ENCODE results near the gene RGS7. TPM values are rescaled to one million over a fixed set of nuclear protein-coding genes. Genes with fewer than 3 reads are reported as not detected.

RGS7 gene
- total RNA-seq, 6 experiments from 2014 or later, result not detected

DNA sequence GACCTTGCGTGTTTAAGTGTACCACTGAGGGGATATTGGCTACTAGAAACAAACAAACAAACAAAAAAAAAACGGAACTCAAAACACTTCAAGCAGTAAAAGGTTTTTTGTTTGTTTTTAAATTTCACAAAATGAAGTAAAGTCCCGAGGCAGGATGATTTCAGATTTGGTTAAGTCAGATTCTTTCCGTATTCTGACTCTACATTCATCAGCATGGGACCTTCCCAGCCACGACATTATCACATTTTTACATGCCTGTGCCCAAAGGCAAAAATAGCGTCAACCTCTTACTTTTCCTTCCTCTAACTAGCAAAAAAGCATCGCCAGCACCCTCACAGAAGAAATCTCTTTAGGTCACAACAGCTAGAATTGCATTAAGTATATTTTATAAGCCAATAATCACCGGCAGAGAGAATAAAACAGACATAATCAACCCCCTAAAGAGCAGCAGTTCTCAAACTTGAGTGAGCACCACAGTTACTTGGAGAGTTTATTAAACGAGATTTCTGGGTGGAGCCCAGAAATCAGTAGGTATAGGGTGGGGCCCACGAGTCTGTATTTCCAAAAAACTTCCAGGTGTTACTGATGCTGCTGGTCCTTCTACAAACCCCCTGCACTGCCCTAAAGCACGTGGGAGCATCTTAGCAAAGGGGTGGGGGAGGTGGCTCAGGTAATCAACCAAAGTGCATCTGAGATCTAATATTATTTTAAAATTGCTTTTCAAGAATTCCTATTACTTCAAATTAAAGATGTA is 227.6 kb downstream of the RGS7 start:
- intact Hi-C loops (cut with DNase I), result no loop called here
- Histone ChIP-seq H3K27ac (no peak overlapping the region), H3K9me3 (no peaks in the 10 kb centered on the region), H3K4me3 (no peak overlapping the region), H3K36me3 (no peaks in the 10 kb centered on the region), H3K4me1 (no peaks in the 10 kb centered on the region), H3K27me3 (no peaks in the 10 kb centered on the region)
- DNase-seq (no peak), ATAC-seq (no peak)
- WGBS (ENCODE audit: insufficient coverage, low coverage, low lambda C conversion rate, missing lambda C conversion rate), result 49% methylated on average over 11 of the region's 11 CpGs
- TF ChIP-seq POLR2A (IDR thresholded peaks at IDR 0.05), result no peak
- TF ChIP-seq, protein P1, sequence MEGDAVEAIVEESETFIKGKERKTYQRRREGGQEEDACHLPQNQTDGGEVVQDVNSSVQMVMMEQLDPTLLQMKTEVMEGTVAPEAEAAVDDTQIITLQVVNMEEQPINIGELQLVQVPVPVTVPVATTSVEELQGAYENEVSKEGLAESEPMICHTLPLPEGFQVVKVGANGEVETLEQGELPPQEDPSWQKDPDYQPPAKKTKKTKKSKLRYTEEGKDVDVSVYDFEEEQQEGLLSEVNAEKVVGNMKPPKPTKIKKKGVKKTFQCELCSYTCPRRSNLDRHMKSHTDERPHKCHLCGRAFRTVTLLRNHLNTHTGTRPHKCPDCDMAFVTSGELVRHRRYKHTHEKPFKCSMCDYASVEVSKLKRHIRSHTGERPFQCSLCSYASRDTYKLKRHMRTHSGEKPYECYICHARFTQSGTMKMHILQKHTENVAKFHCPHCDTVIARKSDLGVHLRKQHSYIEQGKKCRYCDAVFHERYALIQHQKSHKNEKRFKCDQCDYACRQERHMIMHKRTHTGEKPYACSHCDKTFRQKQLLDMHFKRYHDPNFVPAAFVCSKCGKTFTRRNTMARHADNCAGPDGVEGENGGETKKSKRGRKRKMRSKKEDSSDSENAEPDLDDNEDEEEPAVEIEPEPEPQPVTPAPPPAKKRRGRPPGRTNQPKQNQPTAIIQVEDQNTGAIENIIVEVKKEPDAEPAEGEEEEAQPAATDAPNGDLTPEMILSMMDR (IDR thresholded peaks at IDR 0.05), result no peak

GRCh38 chr1:241125286-241125685 is 231.7 kb downstream of the RGS7 start:
- no peak for DNase-seq

GRCh38 chr1:241118049-241118448 is 239.0 kb downstream of the RGS7 start:
- ATAC-seq, result no peak

More at GRCh38 chr1:241125286-241125685, 231.7 kb downstream of the RGS7 start:
- Histone ChIP-seq H3K36me3 (no peaks in the 10 kb centered on the region), H3K4me1 (no peaks in the 10 kb centered on the region), H3K27ac (no peak overlapping the region), H3K9me3 (no peaks in the 10 kb centered on the region), H3K27me3 (no peaks in the 10 kb centered on the region), H3K4me3 (no peak overlapping the region)
- 77% methylated on average over 2 of the region's 2 CpGs for WGBS (ENCODE audit: insufficient coverage, low coverage, low lambda C conversion rate, missing lambda C conversion rate)
- TF ChIP-seq, protein P1 (IDR thresholded peaks at IDR 0.05), result no peak
- TF ChIP-seq POLR2A (IDR thresholded peaks at IDR 0.05), result no peak
- intact Hi-C loops (cut with DNase I), result no loop called here
- no peak for ATAC-seq

DNA sequence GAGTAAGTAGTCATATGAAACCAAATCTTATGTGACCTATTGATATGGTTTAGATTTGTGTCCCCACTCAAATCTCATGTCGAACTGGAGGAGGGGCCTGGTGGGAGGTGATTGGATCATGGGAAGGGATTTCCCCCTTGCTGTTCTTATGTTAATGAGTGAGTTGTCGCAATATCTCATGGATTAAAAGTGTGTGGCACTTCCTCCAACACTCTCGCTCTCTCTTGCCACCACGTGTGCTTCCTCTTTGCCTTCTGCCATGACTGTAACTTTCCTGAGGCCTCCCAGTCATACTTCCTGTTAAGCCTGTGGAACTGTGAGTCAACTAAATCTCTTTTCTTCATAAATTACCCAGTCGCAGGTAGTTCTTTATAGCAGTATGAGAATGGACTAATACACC is 241.2 kb downstream of the RGS7 start:
- H3K4me1 ChIP-seq, result no peaks in the 10 kb centered on the region
- WGBS (ENCODE audit: insufficient coverage, low coverage, low lambda C conversion rate, missing lambda C conversion rate), result 35% methylated on average over 5 of the region's 5 CpGs
- intact Hi-C loops (cut with DNase I), result no loop called here
- TF ChIP-seq, protein P1 (IDR thresholded peaks at IDR 0.05), result no peak
- no peak overlapping the region for H3K4me3 ChIP-seq
- no peaks in the 10 kb centered on the region for H3K27me3 ChIP-seq
- no peak overlapping the region for H3K27ac ChIP-seq
- DNase-seq, result no peak
- ATAC-seq, result no peak
- H3K9me3 ChIP-seq, result no peaks in the 10 kb centered on the region
- H3K36me3 ChIP-seq, result no peaks in the 10 kb centered on the region

More at GRCh38 chr1:241118049-241118448, 239.0 kb downstream of the RGS7 start:
- Histone ChIP-seq H3K27ac (no peak overlapping the region), H3K4me1 (no peaks in the 10 kb centered on the region), H3K36me3 (no peaks in the 10 kb centered on the region), H3K4me3 (no peak overlapping the region), H3K9me3 (no peaks in the 10 kb centered on the region), H3K27me3 (no peaks in the 10 kb centered on the region)
- 58% methylated on average over 3 of the region's 3 CpGs for WGBS (ENCODE audit: insufficient coverage, low coverage, low lambda C conversion rate, missing lambda C conversion rate)
- intact Hi-C loops (cut with DNase I), result no loop called here
- TF ChIP-seq, protein P1 (IDR thresholded peaks at IDR 0.05), result no peak
- TF ChIP-seq POLR2A (IDR thresholded peaks at IDR 0.05), result no peak
- DNase-seq, result no peak

All from right lobe of liver (tissue), 6 donors.